ENCODE measurements around the gene FOXS1.

GRCh38 chr20:31859266-31859997 lies 14.0 kb upstream of the FOXS1 start:
- TF ChIP-seq MAX (IDR thresholded peaks at IDR 0.05; ENCODE audit: low read depth) = no peak
- TF ChIP-seq, protein P1, sequence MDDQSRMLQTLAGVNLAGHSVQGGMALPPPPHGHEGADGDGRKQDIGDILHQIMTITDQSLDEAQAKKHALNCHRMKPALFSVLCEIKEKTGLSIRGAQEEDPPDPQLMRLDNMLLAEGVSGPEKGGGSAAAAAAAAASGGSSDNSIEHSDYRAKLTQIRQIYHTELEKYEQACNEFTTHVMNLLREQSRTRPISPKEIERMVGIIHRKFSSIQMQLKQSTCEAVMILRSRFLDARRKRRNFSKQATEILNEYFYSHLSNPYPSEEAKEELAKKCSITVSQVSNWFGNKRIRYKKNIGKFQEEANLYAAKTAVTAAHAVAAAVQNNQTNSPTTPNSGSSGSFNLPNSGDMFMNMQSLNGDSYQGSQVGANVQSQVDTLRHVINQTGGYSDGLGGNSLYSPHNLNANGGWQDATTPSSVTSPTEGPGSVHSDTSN (IDR thresholded peaks at IDR 0.05) = no peak
- TF ChIP-seq FOSL2 (IDR thresholded peaks at IDR 0.05; ENCODE audit: borderline replicate concordance, low read depth) = no peak
- TF ChIP-seq POLR2AphosphoS5 (IDR thresholded peaks at IDR 0.05; ENCODE audit: low read depth, low read length) = no peak
- TF ChIP-seq, protein P2, sequence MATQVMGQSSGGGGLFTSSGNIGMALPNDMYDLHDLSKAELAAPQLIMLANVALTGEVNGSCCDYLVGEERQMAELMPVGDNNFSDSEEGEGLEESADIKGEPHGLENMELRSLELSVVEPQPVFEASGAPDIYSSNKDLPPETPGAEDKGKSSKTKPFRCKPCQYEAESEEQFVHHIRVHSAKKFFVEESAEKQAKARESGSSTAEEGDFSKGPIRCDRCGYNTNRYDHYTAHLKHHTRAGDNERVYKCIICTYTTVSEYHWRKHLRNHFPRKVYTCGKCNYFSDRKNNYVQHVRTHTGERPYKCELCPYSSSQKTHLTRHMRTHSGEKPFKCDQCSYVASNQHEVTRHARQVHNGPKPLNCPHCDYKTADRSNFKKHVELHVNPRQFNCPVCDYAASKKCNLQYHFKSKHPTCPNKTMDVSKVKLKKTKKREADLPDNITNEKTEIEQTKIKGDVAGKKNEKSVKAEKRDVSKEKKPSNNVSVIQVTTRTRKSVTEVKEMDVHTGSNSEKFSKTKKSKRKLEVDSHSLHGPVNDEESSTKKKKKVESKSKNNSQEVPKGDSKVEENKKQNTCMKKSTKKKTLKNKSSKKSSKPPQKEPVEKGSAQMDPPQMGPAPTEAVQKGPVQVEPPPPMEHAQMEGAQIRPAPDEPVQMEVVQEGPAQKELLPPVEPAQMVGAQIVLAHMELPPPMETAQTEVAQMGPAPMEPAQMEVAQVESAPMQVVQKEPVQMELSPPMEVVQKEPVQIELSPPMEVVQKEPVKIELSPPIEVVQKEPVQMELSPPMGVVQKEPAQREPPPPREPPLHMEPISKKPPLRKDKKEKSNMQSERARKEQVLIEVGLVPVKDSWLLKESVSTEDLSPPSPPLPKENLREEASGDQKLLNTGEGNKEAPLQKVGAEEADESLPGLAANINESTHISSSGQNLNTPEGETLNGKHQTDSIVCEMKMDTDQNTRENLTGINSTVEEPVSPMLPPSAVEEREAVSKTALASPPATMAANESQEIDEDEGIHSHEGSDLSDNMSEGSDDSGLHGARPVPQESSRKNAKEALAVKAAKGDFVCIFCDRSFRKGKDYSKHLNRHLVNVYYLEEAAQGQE (IDR thresholded peaks at IDR 0.05; ENCODE audit: low read depth, low read length) = no peak
- no peak for TF ChIP-seq USF2 (IDR thresholded peaks at IDR 0.05; ENCODE audit: borderline replicate concordance, low read depth, low read length)
- no peak for TF ChIP-seq RAD21 (IDR thresholded peaks at IDR 0.05; ENCODE audit: low read length)
- no peak for TF ChIP-seq GATA2 (CRISPR knock-in tag; IDR thresholded peaks at IDR 0.05)
- TF ChIP-seq, protein P3, sequence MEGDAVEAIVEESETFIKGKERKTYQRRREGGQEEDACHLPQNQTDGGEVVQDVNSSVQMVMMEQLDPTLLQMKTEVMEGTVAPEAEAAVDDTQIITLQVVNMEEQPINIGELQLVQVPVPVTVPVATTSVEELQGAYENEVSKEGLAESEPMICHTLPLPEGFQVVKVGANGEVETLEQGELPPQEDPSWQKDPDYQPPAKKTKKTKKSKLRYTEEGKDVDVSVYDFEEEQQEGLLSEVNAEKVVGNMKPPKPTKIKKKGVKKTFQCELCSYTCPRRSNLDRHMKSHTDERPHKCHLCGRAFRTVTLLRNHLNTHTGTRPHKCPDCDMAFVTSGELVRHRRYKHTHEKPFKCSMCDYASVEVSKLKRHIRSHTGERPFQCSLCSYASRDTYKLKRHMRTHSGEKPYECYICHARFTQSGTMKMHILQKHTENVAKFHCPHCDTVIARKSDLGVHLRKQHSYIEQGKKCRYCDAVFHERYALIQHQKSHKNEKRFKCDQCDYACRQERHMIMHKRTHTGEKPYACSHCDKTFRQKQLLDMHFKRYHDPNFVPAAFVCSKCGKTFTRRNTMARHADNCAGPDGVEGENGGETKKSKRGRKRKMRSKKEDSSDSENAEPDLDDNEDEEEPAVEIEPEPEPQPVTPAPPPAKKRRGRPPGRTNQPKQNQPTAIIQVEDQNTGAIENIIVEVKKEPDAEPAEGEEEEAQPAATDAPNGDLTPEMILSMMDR (IDR thresholded peaks at IDR 0.05) = no peak
- no peak for TF ChIP-seq TEAD4 (IDR thresholded peaks at IDR 0.05; ENCODE audit: borderline replicate concordance, insufficient read depth)
